ENCODE results near the gene ATP8B2.
A peak's percentile ranks its signal among the peaks of the same experiment; 100 is the strongest.

The ATP8B2 gene

DNA sequence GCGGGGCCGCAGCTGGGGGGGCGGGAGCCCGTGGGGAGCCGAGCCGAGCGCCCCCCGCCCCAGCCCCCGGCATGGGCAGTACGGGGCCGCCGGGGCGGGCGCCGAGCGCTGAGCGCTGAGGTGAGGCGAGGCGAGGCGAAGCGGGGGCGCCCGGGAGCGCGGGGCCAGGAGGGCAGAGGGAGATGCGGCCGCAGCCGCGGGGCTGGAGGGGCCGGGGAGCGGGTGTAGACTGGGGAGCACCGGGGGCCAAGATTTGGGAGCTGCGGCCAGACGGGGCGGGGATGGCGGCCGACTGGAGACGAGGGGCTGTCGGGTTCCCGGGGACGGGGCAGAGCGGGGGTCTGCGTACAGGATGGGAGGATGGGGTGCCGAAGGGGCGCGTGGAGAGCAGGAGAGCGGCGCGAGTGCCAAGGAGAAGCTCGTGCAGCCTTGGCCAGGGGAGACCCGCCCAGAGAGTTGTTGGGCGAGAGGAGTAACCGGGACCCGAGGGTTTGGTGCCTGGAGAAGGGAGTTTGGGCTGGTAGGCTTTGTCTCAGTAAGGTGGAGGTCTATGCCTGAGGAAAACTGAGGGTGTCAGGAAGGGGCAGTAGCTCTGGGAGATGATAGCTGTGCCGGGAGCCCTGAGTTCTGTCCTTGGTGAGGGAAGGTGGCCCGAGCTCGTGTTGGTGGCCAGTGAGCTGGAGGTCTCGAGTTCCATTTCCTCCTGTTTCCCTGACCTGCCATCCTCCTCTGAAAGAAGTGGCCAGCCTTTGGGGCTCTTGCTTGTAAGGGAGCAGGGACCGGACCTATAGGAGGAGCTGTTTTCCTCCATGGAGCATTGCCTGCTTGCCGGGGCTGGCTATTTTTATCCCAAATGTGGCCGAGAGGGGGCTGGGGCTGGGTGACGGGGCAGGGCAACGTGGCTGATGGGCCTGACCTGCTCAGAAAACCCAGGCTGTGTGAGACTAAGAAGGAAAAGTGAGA, 539 bp downstream of the ATP8B2 start:
- peak overlapping the region; percentile 98 to 99 (median 98) for H3K4me3 Mint-ChIP-seq
- peaks cover 3% of the 10 kb centered on the region for H3K36me3 Mint-ChIP-seq (ENCODE audit: low read depth)
- peak overlapping the region; percentile 77 to 98 (median 88) for H3K27ac Mint-ChIP-seq
- no peaks in the 10 kb centered on the region for H3K9me3 Mint-ChIP-seq
- peaks cover 44% of the 10 kb centered on the region for H3K4me1 Mint-ChIP-seq
- TF ChIP-seq, protein P1, sequence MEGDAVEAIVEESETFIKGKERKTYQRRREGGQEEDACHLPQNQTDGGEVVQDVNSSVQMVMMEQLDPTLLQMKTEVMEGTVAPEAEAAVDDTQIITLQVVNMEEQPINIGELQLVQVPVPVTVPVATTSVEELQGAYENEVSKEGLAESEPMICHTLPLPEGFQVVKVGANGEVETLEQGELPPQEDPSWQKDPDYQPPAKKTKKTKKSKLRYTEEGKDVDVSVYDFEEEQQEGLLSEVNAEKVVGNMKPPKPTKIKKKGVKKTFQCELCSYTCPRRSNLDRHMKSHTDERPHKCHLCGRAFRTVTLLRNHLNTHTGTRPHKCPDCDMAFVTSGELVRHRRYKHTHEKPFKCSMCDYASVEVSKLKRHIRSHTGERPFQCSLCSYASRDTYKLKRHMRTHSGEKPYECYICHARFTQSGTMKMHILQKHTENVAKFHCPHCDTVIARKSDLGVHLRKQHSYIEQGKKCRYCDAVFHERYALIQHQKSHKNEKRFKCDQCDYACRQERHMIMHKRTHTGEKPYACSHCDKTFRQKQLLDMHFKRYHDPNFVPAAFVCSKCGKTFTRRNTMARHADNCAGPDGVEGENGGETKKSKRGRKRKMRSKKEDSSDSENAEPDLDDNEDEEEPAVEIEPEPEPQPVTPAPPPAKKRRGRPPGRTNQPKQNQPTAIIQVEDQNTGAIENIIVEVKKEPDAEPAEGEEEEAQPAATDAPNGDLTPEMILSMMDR (IDR thresholded peaks at IDR 0.05; ENCODE audit: unreplicated experiment in 3 of 3) = peak; percentile 55 to 59 (median 59)
- peaks cover 20% of the 10 kb centered on the region for H3K27me3 Mint-ChIP-seq (ENCODE audit: low read depth)

DNA sequence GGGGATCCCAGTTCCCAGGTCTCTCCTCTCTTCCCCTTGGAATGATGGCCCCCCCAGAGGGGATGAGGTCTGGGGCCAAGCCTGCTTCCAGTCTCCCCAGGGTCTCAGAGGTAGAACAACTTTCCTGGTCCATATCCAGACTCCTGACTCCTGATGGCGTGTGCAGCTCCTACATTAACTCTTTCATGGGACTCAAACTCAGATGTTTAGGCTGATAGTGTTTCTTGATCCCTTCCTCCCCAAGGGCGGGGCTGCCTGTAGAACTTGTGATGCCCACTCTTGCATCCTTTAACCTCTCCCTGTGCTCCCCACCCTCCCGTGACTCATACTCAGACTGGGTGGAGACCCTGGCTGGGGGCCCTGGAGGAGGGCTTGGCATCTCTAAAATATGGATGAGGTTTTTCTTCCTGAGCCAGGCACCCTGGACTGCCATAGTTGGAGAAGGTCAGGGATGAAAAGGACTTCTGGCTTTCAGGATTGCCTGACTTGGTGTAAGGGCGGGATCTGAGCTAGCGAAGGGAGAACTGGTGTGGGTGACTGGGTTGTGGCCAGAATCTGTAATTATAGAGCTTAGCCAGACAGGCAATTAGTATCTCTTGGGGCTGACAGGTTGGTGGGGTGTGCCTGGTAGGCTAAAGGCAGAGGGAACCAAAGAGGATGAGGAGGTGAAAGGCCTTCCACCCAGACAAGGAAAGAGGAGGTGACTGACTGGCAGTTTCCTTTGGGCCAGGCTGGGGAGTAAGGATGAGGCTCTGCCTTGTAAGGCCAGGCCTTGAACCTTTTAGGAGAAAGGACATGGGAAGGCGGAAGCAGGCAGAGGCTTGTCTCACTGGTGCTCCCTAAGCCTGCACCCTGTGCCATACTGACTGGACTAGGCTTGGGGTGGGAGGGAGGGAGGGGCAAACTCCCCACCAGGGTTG, 1.5 kb downstream of the ATP8B2 start:
- TF ChIP-seq, protein P1 (IDR thresholded peaks at IDR 0.05; ENCODE audit: unreplicated experiment in 3 of 3) = peak in 1 of 3 experiments; percentile 9
- peaks cover 45% of the 10 kb centered on the region for H3K4me1 Mint-ChIP-seq
- peak overlapping the region; percentile 77 to 98 (median 88) for H3K27ac Mint-ChIP-seq
- H3K4me3 Mint-ChIP-seq = peak overlapping the region; percentile 98 to 99 (median 98)
- peaks cover 13% of the 10 kb centered on the region for H3K36me3 Mint-ChIP-seq (ENCODE audit: low read depth)
- H3K27me3 Mint-ChIP-seq (ENCODE audit: low read depth) = peaks cover 13% of the 10 kb centered on the region
- H3K9me3 Mint-ChIP-seq = no peaks in the 10 kb centered on the region

DNA sequence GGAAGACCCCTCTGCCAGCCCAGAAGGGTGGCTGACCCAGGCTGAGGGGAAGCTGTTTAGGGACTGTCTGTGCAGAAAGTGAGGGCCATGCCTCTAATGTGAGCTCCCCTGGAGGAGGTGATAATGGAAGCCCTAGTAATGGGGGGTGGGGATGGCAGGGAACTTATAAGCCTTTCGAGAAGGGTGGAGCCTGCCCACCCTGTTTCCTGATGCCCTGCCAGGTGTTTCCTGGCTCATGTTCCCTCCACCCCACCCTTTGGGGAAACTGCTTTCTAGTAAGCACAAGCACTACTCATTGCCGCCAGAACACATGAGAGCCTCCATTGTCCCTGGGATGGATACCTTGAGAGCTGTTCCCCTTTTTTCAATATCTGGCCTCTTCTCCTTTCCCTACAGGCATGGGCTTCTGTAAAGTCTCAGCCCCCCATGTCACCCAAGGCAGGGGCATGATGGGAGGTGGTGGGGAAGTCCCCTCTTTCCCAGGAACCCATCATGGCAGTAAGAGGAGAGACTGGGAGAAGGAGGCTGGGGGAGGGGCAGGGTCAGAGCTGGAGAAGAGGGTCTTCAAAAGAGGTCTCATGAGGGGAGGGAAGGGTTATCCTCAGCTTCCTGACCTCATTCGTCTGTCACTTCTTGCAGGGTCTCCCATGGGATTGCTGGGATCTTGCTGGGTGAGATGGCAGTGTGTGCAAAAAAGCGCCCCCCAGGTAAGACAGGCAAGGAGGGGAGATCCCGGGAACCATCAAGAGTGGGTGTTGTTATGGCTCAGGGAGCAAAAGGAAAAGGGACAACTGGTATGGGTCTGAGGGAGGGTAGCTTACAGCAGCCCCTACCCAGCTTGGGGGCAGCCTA, 2.4 kb downstream of the ATP8B2 start:
- peak overlapping the region; percentile 78 to 80 (median 80) for H3K4me3 Mint-ChIP-seq
- H3K9me3 Mint-ChIP-seq = no peaks in the 10 kb centered on the region
- peaks cover 22% of the 10 kb centered on the region for H3K36me3 Mint-ChIP-seq (ENCODE audit: low read depth)
- TF ChIP-seq, protein P1 (IDR thresholded peaks at IDR 0.05; ENCODE audit: unreplicated experiment in 3 of 3) = no peak
- peaks cover 8% of the 10 kb centered on the region for H3K27me3 Mint-ChIP-seq (ENCODE audit: low read depth)
- H3K27ac Mint-ChIP-seq = peak overlapping the region in 1 of 3 experiments; percentile 88
- peaks cover 45% of the 10 kb centered on the region for H3K4me1 Mint-ChIP-seq

DNA sequence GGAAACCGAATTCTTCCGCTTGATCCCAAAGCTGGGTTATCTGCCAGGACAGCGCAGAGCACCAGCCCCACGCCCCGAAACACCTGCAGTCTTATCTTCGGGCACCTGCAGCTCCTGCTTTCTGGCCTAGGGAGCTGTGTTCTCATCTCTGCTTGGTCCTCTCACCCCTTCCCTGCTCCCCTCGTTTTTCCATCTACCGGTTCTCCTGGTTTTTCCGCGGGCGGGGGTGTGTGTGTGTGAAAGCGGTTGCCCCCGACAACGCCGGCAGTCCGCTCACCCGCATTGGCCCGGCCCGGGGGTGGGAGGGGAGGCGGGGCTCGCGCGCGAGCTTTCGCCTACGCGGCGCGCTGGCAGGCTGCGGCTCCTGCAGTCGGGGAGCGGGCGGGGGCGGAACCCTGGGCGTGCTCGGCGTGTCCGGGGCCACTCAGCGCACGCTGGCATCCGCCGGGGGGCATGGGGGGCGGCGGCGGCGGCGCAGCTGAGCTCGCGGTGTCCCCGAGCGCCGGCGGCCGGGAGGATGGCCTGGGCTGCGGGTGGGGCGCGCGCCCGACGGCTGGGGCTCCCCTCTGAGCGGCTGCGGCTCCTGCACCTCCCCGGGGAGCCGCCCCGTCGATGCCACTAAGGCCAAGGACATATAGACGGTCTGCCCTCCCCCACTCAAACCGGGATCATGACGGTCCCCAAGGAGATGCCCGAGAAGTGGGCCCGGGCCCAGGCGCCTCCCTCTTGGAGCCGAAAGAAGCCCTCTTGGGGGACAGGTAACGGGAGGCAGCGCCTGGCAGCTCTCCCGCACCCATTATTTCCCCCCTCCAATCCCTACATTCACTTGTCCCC, 3.2 kb downstream of the ATP8B2 start:
- TF ChIP-seq, protein P1 (IDR thresholded peaks at IDR 0.05; ENCODE audit: unreplicated experiment in 3 of 3) = no peak
- Mint-ChIP-seq H3K4me1 (peaks cover 45% of the 10 kb centered on the region), H3K4me3 (peak overlapping the region; percentile 78 to 83 (median 81)), H3K36me3 (ENCODE audit: low read depth) (peaks cover 27% of the 10 kb centered on the region), H3K9me3 (no peaks in the 10 kb centered on the region), H3K27ac (no peak overlapping the region), H3K27me3 (ENCODE audit: low read depth) (peaks cover 8% of the 10 kb centered on the region)

All from nephron (organoid).